WI38 (cell line): ENCODE results near the gene NECAB3.

Experiments used
- H3K4me3 ChIP-seq: 2 replicates; pipeline ENCODE4 v1.5.1; 2011; ENCODE audit warnings: low read depth, mild to moderate bottlenecking, control low read depth, low read length
- TF ChIP-seq, protein P1 (sequence below): IDR thresholded peaks from 2 replicates; pipeline ENCODE4 v1.5.1; 2012; ENCODE audit warnings: low read depth, mild to moderate bottlenecking, control low read depth, low read length

Gene NECAB3

GRCh38 chr20:33655164-33655563 lies 19.1 kb downstream of the NECAB3 start:
- TF ChIP-seq, protein P1, sequence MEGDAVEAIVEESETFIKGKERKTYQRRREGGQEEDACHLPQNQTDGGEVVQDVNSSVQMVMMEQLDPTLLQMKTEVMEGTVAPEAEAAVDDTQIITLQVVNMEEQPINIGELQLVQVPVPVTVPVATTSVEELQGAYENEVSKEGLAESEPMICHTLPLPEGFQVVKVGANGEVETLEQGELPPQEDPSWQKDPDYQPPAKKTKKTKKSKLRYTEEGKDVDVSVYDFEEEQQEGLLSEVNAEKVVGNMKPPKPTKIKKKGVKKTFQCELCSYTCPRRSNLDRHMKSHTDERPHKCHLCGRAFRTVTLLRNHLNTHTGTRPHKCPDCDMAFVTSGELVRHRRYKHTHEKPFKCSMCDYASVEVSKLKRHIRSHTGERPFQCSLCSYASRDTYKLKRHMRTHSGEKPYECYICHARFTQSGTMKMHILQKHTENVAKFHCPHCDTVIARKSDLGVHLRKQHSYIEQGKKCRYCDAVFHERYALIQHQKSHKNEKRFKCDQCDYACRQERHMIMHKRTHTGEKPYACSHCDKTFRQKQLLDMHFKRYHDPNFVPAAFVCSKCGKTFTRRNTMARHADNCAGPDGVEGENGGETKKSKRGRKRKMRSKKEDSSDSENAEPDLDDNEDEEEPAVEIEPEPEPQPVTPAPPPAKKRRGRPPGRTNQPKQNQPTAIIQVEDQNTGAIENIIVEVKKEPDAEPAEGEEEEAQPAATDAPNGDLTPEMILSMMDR, result no peak
- H3K4me3 ChIP-seq, result no peak overlapping the region

- no peak overlapping the region for H3K4me3 ChIP-seq
- TF ChIP-seq, protein P1, result no peak
Observed at GRCh38 chr20:33654680-33655161, 19.5 kb downstream of the NECAB3 start.

- no peak overlapping the region for H3K4me3 ChIP-seq
- TF ChIP-seq, protein P1, result no peak
Observed at GRCh38 chr20:33653900-33654596, 20.2 kb downstream of the NECAB3 start.

DNA sequence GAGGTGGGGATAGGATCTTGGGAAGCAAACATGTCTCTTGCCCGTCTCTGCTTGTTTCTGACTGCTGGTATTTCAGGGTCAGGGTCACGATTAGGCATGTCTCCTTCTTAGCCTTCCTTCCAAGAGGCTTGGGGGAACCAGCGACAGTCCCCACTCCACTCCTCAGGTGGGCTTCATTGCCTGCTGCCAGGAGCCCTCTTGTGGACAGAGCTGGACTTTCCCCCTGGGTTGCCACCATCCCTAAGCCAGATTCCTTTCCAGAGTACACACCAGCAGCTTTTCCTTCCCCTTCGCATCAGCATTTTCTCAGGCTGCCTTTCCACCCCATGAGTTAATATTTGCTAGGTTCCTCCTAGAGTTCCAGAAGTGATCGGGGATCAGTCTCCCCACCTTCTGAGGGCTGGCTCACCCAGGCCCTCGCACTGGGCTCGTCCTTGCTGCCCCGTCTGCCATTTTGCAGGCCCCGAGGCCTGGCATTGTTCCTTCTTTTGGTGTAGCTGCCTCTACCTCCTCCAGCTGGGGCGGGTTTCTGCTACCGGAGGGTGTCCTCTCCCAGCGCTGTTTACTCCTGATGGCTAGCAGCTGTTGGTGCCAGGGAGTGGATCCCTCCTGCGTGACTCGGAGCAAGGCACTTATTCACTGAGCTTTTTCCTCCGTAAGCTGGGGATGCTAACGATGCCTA lies 20.9 kb downstream of the NECAB3 start:
- TF ChIP-seq, protein P1, result peak; percentile 92
- no peak overlapping the region for H3K4me3 ChIP-seq

DNA sequence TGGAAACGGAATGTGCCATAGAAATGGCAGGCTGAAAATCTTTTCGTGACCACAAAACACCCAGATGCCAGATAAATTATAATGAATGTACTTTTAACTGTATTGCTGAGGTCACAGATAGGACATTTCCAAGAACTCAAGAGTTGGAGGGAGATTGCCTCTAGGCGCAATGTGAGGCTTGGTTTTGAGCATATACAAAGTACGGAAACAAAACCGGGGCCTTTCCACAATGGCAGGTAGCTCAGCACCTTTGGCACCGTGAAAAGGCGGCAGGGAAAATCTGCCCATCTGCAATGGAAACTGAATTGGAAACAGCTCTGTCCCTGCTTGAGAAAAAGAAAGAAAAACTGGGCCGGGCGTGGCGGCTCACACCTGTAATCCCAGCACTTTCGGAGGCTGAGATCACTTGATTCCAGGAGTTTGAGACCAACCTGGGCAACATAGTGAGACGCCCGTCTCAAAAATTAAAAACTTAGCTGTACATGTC lies 22.6 kb downstream of the NECAB3 start:
- TF ChIP-seq, protein P1, result no peak
- H3K4me3 ChIP-seq, result no peak overlapping the region

DNA sequence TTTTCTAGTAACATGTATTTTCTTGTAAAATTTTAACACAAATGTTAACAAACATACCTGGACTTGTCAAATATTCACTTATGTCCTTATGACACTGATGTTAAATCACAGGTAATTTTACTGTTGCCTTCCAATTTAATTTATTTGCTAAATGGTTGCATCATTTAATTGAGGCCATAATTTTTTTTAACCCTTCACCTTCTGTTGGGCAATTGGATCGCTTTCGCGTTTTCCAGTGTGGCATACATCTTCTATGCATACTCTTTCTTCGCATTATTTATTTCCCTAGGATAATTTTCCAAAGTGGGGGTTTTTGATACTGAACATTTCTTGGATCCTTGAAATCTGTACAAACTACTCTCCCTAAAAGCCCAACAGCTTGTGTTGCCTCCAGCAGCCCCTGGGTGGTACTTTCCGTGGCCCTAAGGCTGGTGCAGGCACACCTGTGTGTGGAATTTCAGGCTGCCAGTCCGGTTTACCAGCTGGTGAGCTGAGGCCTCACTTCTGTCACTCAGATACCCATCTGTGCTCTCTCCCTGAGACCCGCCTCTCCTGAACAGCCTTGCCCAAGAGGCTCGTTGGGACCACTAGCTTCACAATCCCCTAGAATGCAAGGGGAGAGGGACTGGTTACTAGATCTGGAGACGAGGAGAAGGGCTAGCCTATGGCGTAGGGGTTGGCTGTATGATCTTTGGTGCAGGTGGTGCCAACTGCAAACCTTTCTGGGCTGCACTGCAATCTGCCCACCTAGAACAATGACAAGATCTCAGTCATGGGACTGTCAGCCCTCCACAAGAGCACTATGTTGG lies 23.3 kb downstream of the NECAB3 start:
- TF ChIP-seq, protein P1, result no peak
- H3K4me3 ChIP-seq, result no peak overlapping the region
